GM23248 (cell line): ENCODE data around the gene PSMB3.

Experiments
- EZH2 ChIP-seq: fragments of 200-600 bp; sonication (generic); IDR thresholded peaks from 2 replicates; pipeline ENCODE4 v1.6.1; 2018; ENCODE audit warnings: antibody characterized with exemption, mild to moderate bottlenecking; ENCODE audit not compliant: insufficient read depth, poor library complexity, severe bottlenecking
- EZH2phosphoT487 ChIP-seq: fragments of 200-600 bp; sonication (generic); IDR thresholded peaks from 2 replicates; pipeline ENCODE4 v1.6.1; 2018; ENCODE audit warnings: antibody characterized with exemption, moderate library complexity, mild to moderate bottlenecking, low read depth; ENCODE audit not compliant: insufficient read depth

DNA sequence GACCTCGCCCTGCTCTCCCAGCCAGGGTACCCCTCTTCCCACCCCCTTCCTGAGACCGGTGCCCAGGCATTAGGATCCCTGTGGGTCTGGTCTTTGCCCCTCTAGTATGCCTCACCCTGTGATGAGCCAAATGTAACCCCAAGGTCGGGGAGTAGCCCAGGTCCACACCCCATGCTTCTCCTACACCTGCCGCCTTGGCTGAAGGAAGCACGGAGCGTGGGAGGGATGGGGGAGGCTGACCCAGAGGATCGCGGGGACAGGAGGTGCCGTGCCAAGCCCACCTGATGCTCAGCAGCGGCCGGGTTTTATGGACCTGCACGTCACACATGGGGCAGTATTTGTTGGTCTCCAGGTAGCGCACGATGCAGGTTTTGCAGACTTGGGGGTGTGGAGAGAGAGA, 13.2 kb upstream of the PSMB3 start:
- no peak for TF ChIP-seq EZH2phosphoT487
- TF ChIP-seq EZH2, result no peak
